Nephron progenitor cell (in vitro differentiated cells): Measurements from ENCODE around the gene NR2F6.
A peak's percentile ranks its signal among the peaks of the same experiment; 100 is the strongest.

ENCODE experiments used
- DNase-seq: peaks from one replicate; pipeline ENCODE4 v3.0.0; 2021
- H3K27ac Mint-ChIP-seq: 2 replicates; pipeline ENCODE4 v1.8.0; 2021; ENCODE audit warnings: mild to moderate bottlenecking, moderate library complexity, mixed read lengths
- H3K27me3 Mint-ChIP-seq: 2 replicates; pipeline ENCODE4 v1.8.0; 2021; ENCODE audit warnings: mild to moderate bottlenecking, low read depth, mixed read lengths; ENCODE audit not compliant: poor library complexity
- H3K36me3 Mint-ChIP-seq: 2 replicates; pipeline ENCODE4 v1.8.0; 2021; ENCODE audit warnings: low read depth, mixed read lengths
- H3K4me1 Mint-ChIP-seq: 2 replicates; pipeline ENCODE4 v1.8.0; 2021; ENCODE audit warnings: mixed read lengths
- H3K4me3 Mint-ChIP-seq: 2 replicates; pipeline ENCODE4 v1.8.0; 2021; ENCODE audit warnings: mild to moderate bottlenecking, moderate library complexity, mixed read lengths
- H3K9me3 Mint-ChIP-seq: 2 replicates; pipeline ENCODE4 v1.8.0; 2021; ENCODE audit warnings: mild to moderate bottlenecking, moderate library complexity, mixed read lengths
- TF ChIP-seq, protein P1 (sequence below): fragments of 200-600 bp; sonication (generic); IDR thresholded peaks from 2 replicates; pipeline ENCODE4 v1.5.0; 2021; ENCODE audit warnings: antibody characterized with exemption

Gene NR2F6

DNA sequence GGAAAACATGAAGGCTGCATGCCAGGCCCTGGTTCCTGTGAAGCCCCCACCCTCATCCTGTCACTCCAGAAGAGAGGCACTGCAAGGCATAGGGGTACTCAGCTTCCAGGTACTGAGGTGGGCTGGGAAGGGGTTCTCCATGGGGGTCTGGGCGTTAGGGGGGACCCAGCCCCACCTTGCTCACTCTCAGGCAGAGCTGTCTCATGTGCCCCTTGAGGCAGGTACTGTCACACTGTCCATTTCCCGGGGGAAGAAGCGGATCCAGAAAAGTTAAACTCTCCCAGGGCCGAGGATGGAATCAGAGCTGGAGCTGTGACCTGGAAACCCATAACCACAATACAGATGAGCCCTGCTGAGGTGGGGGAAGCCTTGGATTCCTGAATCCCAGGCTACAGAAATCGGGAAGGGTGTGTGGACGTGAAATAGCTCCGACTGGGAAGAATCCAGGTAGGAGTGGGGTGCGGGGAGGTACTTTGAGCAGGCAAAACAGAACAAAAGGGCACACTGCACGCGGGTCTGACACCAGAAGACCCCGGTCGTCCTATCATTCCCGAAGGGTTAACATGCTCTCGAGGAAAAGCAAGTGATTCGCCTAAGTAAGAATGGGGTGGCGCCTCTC, 31.1 kb downstream of the NR2F6 start:
- no peak for DNase-seq
- H3K27me3 Mint-ChIP-seq = peaks cover 3% of the 10 kb centered on the region
- no peaks in the 10 kb centered on the region for H3K9me3 Mint-ChIP-seq
- peaks cover 43% of the 10 kb centered on the region for H3K36me3 Mint-ChIP-seq
- peaks cover 29% of the 10 kb centered on the region for H3K4me1 Mint-ChIP-seq
- H3K27ac Mint-ChIP-seq = peak overlapping the region; percentile 98
- H3K4me3 Mint-ChIP-seq = peak overlapping the region; percentile 91
- TF ChIP-seq, protein P1, sequence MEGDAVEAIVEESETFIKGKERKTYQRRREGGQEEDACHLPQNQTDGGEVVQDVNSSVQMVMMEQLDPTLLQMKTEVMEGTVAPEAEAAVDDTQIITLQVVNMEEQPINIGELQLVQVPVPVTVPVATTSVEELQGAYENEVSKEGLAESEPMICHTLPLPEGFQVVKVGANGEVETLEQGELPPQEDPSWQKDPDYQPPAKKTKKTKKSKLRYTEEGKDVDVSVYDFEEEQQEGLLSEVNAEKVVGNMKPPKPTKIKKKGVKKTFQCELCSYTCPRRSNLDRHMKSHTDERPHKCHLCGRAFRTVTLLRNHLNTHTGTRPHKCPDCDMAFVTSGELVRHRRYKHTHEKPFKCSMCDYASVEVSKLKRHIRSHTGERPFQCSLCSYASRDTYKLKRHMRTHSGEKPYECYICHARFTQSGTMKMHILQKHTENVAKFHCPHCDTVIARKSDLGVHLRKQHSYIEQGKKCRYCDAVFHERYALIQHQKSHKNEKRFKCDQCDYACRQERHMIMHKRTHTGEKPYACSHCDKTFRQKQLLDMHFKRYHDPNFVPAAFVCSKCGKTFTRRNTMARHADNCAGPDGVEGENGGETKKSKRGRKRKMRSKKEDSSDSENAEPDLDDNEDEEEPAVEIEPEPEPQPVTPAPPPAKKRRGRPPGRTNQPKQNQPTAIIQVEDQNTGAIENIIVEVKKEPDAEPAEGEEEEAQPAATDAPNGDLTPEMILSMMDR = no peak

DNA sequence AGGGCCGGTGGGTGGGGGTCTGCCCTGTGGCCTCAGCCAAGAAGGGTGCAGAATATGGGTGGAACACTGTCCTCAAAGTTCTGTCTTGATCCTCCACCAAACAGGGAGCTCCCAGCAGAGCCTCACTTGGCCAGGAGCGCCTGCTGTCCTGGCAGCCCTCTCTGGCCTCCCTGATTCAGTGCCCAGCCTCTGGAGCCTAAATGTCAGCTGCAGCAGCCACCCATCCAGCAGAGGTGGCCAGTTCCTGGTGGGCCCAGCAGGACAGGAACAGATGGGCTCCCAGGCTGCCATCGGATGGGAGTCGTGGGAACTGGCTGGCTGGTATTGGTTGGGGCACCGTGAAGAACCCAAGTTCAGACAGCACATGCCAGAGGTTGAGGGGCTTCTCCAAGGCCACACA, 32.4 kb downstream of the NR2F6 start:
- no peak overlapping the region for H3K27ac Mint-ChIP-seq
- no peaks in the 10 kb centered on the region for H3K9me3 Mint-ChIP-seq

DNA sequence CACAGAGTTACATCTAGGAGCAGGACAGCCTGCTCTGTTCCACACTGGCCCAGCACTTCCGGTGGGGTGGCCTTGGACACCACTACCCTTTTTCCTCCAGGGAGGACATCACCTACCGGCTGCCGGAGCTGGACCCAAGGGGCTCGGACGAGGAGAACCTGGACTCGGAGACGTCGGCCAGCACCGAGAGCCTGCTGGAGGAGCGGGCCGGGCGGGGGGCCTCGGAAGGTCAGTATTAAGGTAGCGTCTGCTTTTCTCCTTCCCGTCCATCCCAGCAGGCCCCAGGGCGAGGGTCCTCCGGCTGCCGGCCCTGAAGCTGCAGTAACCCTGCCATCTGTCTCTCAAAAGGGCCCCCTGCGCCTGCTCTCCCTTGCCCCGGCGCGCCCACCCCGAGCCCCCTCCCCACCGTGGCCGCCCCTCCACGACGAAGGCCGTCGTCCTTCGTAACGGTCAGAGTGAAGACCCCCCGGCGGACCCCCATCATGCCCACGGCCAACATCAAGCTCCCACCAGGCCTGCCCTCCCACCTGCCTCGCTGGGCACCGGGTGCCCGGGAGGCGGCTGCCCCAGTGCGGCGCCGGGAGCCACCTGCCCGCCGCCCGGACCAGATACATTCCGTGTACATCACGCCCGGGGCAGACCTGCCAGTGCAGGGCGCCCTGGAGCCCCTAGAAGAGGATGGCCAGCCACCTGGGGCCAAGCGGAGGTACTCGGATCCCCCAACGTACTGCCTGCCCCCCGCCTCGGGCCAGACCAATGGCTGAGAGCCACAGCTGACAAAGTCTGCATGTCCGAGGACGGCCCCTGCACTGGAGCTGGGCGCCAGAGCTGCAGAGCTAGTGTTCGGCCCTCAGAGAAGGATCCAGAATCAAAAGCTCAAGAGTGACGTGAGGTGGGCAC, 33.9 kb downstream of the NR2F6 start:
- H3K4me1 Mint-ChIP-seq = peaks cover 32% of the 10 kb centered on the region
- H3K4me3 Mint-ChIP-seq = no peak overlapping the region
- peaks cover 38% of the 10 kb centered on the region for H3K36me3 Mint-ChIP-seq
- H3K27ac Mint-ChIP-seq = no peak overlapping the region
- no peaks in the 10 kb centered on the region for H3K9me3 Mint-ChIP-seq
- H3K27me3 Mint-ChIP-seq = peaks cover 1% of the 10 kb centered on the region
- TF ChIP-seq, protein P1 = no peak
- no peak for DNase-seq

More for the DNA sequence above, 32.4 kb downstream of the NR2F6 start:
- peaks cover 3% of the 10 kb centered on the region for H3K27me3 Mint-ChIP-seq
- peaks cover 32% of the 10 kb centered on the region for H3K4me1 Mint-ChIP-seq
- no peak for DNase-seq
- H3K4me3 Mint-ChIP-seq = no peak overlapping the region
- H3K36me3 Mint-ChIP-seq = peaks cover 48% of the 10 kb centered on the region
- TF ChIP-seq, protein P1 = no peak

DNA sequence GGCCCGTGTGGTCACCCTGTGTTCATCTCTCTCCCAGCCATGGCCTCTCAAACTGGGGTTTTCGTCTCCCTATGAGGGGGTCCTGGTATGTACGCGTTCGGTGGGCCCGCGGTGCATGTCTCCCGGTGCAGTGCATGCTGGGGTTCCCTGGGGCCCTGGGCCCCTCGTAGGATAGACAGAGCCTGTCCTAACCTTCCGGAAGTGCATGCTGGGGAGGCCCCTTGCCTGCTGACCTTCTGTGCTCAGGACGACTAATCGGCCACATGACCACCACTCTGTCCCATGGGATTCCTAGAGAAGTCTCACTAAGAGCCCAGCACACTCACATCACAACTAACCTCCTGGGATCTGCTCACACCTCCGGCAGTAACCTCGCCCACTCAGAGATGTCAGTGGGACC, 35.4 kb downstream of the NR2F6 start:
- H3K4me3 Mint-ChIP-seq = no peak overlapping the region
- H3K27ac Mint-ChIP-seq = no peak overlapping the region
- H3K4me1 Mint-ChIP-seq = peaks cover 23% of the 10 kb centered on the region
- peaks cover 29% of the 10 kb centered on the region for H3K36me3 Mint-ChIP-seq
- TF ChIP-seq, protein P1 = no peak
- DNase-seq = no peak
- H3K9me3 Mint-ChIP-seq = no peaks in the 10 kb centered on the region
- H3K27me3 Mint-ChIP-seq = no peaks in the 10 kb centered on the region

DNA sequence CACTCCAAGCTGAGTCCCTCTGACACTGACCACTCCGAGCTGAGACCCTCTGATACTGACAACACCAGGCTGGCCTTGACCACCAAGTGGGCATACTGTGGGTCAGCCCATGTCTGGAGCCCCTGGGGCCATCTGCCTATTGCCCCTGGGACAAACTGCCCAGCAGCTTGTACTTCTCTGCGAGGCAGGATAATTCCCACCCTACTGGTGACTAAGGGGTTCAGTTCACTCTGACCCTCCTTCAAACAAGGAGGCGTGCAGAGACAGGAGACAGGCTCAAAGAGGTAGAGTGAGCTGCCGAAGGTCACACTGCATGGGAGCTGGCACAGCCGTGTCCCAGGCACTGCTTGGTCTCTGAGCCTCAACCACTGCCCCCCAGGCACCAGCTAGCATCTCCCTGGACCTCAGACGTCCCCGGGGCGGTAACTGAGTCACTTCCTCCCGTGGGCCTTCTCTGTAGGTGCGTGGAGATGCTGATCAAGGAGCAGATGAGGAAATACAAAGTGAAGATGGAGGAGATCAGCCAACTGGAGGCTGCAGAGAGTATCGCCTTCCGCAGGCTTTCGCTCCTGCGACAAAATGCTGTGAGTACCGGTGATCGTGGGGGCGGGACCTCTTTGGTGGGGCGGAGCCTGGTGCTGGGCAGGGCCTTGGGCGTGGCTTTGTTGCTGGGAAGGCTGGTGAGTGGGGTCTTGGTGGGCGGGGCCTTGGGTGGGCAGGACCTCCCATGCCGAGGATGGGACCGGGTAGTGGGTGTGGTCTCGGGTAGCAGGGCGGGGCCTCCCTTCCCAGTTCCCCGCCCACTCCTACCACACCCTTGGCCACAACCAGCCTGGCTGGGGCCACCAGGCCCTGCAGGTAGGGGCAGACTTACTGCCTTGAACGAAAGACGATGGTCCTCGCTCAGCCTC, 36.3 kb downstream of the NR2F6 start:
- Mint-ChIP-seq H3K36me3 (peaks cover 32% of the 10 kb centered on the region), H3K27me3 (peaks cover 2% of the 10 kb centered on the region), H3K27ac (no peak overlapping the region), H3K4me3 (no peak overlapping the region), H3K9me3 (no peaks in the 10 kb centered on the region), H3K4me1 (peaks cover 14% of the 10 kb centered on the region)
- peak; percentile 91 for DNase-seq
- TF ChIP-seq, protein P1 = no peak
